HG02884 (cell line): ENCODE data around the gene XYLT1.

ENCODE experiments used
- ATAC-seq: cut with Tn5 transposase; IDR thresholded peaks from one replicate; pipeline ENCODE4 v1.9.1; 2021; ENCODE audit warnings: mild to moderate bottlenecking, moderate library complexity; ENCODE audit not compliant: unreplicated experiment

The XYLT1 gene

DNA sequence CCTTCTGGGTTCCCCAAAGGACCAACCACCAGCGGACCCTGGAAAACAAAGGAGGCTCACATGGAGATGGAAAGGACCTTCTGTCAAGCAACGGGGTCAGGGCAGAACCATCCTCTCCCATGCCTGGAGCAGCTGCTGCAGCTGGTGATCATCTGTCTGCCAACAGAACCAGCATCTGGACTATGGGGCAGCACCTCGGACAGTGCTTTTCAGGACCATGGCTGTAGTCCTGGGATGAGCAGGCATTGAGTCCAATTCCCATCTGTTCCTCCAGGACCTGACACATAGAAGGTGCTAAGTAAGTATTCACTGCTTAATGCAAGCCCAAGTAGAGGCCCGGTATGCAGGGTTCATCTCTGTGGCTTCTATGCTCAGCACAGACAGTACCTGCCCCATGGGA is 304.7 kb downstream of the XYLT1 start:
- ATAC-seq = no peak

DNA sequence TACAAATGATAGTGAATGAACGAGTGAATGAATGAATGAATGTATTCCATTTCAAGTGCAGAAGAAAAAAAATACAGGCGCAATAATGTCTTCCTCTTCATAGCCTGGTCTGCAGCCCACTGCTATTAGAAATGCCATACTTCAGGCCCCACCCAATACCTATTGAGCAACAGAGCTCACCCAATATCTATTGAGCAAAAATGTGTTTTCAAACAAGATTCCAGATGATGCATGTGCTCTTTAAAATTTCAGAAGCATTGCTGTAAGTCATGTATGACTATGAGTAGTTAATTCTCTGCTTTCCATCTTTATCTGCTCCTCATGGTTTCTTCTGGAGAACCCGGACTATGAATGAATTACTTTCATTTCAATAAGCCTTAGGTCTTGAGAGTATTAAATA is 308.2 kb downstream of the XYLT1 start:
- ATAC-seq = no peak

DNA sequence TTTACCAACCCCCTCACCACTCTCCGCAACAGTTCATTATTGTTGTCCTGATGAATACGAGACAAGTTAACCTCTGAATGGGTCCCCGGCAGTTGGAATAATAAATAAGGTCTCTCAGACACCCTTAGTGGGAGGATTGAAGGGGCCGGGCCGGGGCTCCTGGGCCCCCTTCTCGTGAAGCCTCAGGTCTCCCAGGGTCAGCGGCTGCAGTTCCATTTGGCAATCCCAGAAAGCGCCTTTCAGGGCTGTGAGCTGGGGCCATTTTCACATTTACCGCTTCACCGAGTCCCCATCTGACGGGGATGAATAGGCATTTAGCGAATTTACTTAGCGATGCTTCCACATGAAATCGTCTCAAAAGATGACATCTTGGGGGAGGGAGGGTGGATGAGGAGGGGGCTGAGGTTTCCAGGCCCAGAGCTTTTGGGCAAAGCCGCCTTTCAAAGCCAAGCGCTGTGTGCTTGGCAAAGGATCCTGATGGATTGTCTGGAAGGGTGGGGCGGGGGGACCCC is 309.8 kb downstream of the XYLT1 start:
- ATAC-seq = no peak

DNA sequence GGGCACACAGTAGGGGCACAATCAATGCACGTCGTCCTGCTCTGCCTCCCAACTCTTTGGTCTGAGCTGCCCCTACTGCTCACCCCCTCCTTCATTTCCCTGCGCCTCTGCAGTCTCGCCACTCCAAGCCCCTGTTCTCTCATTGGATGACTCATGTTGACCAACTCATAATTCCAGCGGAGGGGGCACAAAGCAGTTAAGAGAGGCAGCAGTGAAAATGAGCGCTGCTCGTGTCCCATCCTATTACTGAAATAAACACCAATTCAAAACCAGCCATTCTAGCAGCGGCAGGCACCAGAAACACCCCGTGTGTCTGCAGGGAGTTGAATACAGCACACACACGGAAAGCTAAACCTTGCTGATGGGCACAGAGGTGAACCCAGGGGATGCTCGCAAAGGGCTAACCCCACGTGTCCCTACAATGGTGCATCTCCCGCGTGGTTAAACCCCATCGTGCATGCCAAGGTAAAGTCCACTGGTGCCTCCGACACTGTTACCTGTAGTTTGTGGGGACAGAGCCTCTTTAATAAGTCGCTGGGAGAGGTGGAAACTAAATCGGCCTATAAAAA is 310.4 kb downstream of the XYLT1 start:
- ATAC-seq = no peak

DNA sequence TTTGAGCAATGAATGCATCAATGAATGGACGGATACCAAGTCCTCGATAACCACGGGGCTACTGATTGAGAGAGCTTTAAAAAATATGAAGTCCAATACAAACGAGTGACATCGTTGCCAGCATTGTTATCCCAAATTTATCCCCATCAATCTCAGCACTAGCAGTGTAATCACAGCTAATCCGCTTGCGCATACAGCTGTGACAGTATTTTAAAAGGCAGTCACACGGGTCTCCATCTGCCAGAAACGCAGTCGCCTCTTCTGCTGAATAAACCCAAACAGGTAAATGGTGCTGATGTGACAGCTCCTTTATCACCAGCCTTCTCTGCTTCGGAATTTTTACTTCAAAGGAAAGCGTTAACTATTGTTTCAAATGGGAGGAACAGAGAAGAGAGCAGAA is 311.1 kb downstream of the XYLT1 start:
- ATAC-seq = no peak

DNA sequence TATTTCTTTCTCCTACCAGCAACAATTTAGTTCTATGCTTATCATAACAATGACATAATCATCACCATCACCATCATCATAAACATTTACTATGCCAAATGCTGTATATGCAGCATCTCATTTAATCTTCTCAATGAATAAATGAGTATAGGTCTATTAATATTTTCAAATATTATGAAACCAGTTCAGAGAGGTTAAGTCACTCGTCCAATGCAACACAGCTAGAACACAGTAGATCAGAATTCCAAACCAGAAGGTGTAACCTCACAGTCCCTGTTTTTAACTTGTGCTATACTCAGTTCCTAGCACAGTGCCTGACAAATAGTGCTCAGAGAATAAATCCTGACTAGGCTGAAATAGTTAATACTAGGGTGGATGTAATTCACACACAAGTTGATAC is 314.8 kb downstream of the XYLT1 start:
- ATAC-seq = no peak

DNA sequence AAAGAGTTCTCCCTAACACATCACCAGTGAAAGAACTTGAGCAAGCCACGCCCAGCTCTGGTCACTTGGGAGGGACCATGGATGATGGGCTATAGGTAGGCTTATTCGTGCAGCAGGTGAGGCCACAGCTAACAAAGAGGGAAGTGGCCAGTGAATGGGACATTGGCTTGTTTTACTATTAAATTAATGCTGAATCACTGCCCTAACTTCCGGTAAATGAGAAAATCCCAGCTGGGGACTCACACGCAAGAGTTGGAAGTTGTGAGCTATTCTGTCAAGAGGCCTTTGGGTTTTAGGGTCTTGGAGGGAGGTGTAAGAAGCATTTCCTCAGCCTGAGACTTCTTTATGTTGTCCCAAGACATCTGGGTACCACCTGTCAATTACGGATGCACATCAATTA is 315.3 kb downstream of the XYLT1 start:
- no peak for ATAC-seq

DNA sequence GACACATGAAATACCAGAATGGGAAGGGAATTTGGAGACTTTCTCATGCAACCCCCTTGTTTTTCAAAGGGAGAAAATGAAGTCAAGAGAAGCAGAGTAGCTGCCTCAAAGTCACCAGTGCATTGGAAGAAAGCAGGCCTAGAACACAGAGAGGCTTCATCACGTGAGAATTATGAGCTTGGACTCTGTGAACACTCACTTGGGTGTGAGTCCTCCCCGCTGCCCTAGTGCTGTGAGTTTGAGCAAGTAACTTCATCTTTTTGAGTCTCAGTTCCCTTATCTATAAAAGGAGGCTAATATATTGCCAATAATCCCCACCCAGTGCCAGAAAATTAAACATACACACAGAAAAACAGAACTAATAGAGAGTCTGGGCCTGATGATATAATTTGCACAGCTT is 315.8 kb downstream of the XYLT1 start:
- ATAC-seq = no peak

DNA sequence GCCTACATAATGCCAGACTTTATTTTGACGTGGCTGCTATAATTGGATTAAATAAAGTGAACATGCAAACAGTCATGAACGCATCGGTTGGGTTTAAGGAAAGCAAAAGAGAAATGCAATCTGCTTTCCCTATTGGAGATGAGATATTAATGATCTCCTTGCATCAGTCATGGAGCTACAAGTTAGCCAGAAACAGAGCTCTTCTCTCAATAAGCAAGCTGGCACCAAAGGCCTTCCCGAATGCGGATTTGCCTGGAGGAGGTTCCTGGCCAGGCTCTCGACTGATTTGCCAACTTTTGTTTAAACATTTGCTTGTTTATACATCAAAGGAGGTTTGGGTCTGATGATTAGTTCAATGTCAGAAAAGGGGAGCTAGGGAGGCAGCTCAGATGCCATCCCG is 318.4 kb downstream of the XYLT1 start:
- ATAC-seq = no peak

DNA sequence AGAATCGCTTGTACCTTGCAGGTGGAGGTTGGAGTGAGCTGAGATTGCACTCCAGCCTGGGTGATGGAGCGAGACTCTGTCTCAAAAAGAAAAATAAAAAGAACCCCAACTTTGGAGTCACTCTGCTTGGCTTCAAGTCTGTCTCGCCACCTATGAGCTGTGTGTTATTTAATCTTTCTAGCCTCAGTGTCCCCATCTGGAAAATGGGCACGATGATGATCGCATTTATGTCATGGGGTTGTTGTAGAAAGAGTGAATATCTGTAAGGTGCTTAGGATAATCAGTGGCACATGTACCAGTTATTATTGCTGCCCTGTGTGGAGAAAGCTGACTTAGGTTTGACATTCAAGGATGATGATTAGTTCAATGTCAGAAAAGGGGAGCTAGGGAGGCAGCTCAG is 319.4 kb downstream of the XYLT1 start:
- no peak for ATAC-seq

DNA sequence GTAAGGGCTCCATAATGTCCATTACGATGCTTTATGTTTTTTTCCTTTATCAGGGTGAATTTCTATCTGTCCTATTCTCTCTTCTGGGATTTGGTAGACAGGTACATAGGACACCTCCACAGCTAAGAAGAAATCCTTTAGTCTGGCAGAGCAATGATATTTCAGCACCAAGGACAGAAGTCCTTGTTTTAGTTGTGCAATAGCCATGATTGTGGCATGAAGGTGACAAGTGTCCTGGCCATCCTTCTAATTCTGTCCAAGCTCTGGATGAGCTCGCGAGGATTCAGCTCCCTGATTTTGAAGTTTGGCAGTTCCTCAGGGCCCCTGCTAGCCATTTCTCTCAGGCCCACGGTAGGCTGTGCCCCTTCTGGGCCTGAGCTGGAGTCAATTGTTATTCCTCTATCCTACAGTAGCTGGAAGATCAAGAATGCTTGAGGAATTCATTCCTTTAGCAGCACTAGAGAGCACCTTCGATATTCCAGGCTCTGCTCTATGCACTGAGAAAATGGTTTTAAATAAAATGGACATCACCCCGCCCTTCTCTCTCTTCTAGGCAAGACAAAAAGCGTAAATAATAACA is 320.8 kb downstream of the XYLT1 start:
- ATAC-seq = no peak

DNA sequence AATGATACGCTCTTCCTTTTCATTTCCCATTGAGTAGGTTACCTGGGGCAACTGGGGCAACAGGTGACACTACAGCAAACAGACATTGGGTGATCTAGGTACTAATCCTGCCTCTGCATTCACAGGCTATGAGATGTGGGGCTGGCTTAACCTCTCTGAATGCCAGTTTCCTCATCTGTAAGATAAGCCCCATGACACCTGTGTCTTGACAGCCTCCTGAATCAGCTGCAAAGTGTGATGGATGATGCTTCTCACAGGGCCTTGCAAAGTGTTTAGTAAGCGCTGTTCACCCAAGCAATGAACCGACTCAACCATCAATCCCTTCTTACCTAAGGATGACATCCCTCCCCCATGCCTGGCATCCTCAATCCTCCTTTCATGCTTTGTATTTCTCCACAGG is 322.8 kb downstream of the XYLT1 start:
- ATAC-seq = no peak

DNA sequence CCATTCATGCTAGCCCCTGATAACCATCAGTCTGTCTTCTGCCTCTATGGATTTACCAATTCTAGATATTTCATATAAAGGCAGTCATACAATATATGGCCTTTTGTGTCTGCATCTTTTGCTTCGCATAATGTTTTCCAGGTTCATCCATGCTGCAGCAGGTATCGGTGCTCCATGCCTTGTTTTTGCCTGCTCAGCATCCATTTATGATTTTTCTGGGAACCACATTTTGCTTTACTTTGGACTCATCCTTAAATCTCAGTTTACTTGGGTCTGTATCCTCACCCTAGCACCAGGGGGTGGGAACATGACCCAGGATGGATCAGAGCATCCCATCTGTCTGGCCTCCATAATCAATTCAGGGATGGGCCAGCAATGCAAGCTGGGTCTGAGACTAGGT is 325.7 kb downstream of the XYLT1 start:
- ATAC-seq = no peak

DNA sequence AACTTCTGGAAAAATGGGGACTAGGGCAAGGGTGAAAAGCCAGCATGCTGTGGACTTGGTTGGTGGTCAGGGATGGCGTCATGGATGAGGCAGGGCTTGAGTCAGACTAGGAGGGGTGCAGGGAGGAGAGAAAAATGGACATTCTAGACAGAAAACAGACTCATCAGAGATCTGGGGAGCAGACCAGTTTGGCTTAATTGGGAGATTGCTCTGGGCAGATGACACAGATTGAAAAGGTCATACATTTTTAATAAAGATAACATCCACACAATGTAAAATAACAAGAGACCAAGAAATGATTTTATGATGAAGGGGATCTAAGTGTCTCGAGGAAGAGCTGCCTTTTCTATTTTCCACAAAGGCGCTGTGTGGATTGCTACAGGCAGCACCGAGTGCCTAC is 326.3 kb downstream of the XYLT1 start:
- no peak for ATAC-seq

DNA sequence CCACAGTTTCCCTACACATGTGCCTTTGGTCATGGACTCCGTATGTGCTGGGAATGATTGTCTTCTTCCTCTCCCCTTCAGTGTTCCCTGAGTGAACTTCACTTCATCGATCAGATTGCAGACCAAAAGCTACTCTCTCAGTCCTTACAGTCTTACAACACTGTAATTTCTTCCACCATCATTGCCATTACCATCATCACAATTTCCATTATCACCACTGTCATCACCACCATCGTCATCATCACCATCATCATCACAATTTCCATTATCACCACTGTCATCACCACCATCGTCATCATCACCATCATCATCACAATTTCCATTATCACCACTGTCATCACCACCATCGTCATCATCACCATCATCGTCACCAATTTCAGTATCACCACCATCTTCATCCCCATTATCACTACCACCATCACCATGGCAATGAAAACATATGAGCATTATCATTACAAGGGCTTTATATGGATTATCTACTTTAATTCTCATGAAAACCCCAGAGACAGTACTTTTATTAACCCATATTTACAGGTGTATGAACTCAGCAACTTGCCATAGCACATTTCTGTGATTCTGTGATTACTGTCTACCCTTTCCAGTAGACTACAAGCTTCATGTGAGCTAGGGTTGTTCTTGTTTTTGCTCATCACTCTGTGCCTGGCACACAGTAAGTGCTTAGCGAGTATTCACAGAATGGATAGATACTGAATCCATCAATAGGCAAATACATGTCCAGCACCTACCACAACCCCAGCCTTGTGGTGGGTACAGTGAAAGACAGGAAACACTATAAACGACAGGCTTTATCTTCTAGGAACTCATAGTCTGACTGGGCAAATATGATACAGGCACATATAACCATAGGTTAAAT is 327.0 kb downstream of the XYLT1 start:
- ATAC-seq = no peak

DNA sequence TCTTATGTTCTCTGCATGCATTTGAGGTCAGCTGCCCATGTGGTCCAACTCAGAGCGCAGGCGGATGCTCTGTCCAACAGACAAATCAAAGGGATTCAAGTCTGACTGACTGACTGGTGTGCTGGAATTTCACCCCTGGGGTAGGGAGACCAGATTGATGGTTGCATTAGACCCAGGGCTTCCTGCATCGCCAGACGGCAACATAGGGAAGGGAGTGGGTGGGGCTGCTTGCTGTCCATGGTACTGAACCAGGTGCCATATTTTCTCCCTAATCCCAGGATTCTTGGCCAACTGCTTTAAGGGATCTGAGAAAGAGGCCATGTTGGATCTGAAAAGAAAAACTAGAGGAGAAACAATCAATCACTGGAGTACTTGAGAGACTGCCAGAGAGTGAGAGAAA is 332.0 kb downstream of the XYLT1 start:
- ATAC-seq = no peak

DNA sequence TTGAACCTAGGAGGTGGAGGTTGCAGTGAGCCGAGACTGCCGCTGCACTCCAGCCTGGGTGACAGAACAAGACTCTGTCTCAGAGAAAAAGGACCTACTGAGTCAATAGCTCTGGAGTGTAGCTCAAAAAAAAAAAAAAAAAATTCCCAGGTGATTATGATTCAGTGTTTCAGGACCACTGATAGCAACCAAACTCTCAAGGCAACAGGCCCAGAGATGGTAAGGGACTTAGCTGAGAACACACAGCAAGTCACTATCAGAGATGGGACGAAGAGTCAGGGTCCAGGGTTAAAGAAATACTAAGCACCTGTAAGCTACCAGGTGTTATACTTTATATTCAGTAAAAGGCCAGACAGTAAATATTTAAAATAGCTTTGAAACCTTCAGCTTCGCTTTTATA is 335.3 kb downstream of the XYLT1 start:
- no peak for ATAC-seq

DNA sequence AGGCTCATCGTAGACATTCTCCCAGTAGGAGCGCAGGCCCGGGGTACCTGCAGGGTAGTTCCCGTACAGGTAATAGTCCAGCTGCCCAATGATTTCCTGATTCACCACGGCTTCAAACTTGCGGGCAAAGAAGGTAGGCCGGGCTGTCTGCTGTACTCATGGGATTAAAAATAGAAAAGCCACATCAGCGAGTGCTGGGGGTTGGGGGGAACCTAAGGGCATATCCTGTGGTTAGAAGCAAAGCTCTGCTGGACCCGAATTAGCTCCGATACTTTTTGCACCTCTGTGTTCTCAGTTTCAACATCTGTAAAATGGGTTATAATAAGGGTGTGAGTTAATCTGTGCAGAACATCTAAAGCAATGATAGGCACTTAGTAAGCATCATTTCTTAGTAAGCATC is 336.2 kb downstream of the XYLT1 start:
- ATAC-seq = peak; percentile 80

DNA sequence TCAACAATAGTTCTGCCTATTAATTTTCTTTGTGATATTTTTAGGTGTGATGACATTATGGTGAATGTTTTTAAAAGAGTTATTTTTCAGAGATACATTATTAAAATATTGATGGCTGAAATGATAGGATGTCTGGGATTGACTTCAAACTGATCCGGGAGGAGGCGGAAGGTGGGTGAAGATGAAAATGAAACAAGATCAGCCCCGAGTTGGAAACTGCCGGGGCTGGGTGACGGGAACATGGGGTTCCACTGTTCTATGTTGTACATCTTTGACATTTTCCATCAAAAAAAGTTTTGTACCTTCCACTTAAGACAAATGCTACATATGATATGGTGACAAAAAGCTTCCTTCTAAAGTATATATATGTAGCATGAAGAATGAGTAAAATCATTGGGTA is 336.9 kb downstream of the XYLT1 start:
- no peak for ATAC-seq

DNA sequence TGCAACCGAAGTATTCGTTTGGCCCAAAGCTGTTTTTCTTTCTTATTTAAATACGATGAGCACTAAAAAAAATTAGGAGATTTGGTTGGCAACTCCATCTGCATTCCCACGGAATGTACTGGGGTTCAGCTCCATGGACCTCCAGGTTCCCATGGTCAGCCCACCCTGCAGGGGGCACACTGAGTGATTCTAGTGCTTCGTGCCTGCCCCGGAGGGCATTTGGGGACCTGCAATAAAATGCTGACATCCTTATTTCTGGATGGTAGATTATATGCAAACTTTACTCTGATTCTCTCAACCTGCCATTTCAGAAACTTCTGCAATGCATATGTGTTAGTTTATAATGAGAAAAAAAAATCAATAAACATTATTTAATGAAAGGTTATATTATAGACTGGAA is 339.4 kb downstream of the XYLT1 start:
- no peak for ATAC-seq

DNA sequence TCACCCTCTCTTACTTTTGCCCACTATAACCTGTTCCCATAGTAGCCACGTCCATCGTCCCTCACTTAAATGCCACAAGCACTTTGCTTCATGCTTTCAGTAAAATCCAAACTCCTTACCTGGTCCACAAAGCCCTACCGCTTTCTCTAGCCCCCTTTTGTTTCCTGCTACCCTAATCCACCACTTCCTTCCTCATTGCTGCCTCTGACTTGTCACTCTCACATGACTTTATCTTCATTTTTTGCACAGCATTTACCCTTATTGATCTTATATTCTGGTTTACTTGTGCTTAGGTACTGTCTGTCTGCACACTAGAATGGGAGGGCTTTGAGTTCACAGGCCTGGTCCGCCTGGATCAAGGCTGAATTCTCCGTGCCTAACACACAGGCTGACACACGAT is 340.0 kb downstream of the XYLT1 start:
- ATAC-seq = no peak

DNA sequence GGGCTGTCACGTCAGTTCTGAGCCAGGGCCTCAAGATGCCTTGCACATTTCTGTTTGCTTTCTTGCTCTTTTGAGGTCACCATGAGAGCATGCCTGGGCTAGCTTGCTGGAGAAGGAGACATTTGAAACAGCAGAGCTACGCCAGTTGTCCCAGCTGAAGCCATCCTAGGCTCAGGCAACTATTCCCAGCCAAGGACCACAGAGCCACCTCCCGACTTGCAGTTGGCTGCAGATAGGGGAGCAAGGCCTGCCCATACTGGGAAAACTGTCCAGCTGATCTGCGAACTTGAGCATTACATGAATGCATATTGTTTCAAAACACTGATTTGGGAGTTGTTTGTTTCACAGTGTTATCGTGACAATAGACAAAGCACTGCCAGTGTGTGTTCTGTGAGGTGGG is 340.8 kb downstream of the XYLT1 start:
- ATAC-seq = no peak
